Spleen (tissue), 7 donors: Measurements from ENCODE around the gene FAHD1.

Experiments used
- CTCF ChIP-seq, 11 experiments: fragments of 200-600 bp in 7 of 11; fragments of 450-650 bp in 4 of 11; sonication (generic) in 4 of 11; IDR thresholded peaks in 8 of 11; conservative IDR thresholded peaks in 3 of 11; 1 replicate in 7 of 11; 2 replicates in 4 of 11; pipeline versions ENCODE4 v1.4.0 to v1.8.0; 2016 to 2021; ENCODE audit warnings: antibody characterized with exemption in 11 of 11, inconsistent platforms in 4 of 11, mild to moderate bottlenecking in 1 of 11
- POLR2A ChIP-seq, 3 donors: fragments of 450-650 bp; IDR thresholded peaks; one replicate each; pipeline ENCODE4 v1.5.1; 2017; ENCODE audit warnings: antibody characterized with exemption in 3 of 3, mild to moderate bottlenecking in 1 of 3
- POLR2AphosphoS5 ChIP-seq, 3 donors: sonication (generic); formaldehyde crosslinking; IDR thresholded peaks; one replicate each; pipeline ENCODE4 v1.5.1; 2017; ENCODE audit warnings: antibody characterized with exemption in 3 of 3
- donor health status: DM: no; HTN: no; CAD: no; lungs with moderate emphysema.
- donor health status: DM: no; HTN: no; CAD: no.
- donor health status: DM: no; HTN: no; CAD: no.

- TF ChIP-seq CTCF (IDR thresholded peaks at IDR 0.05 in 8 of 11, conservative IDR thresholded peaks at IDR 0.05 in 3 of 11) (no peak), POLR2A (IDR thresholded peaks at IDR 0.05) (no peak), POLR2AphosphoS5 (IDR thresholded peaks at IDR 0.05) (no peak)
These were observed 12.5 kb downstream of the FAHD1 start for GRCh38 chr16:1839554-1839953.
